Measurements from ENCODE around the gene CACNG8.

- TF ChIP-seq, protein P1, sequence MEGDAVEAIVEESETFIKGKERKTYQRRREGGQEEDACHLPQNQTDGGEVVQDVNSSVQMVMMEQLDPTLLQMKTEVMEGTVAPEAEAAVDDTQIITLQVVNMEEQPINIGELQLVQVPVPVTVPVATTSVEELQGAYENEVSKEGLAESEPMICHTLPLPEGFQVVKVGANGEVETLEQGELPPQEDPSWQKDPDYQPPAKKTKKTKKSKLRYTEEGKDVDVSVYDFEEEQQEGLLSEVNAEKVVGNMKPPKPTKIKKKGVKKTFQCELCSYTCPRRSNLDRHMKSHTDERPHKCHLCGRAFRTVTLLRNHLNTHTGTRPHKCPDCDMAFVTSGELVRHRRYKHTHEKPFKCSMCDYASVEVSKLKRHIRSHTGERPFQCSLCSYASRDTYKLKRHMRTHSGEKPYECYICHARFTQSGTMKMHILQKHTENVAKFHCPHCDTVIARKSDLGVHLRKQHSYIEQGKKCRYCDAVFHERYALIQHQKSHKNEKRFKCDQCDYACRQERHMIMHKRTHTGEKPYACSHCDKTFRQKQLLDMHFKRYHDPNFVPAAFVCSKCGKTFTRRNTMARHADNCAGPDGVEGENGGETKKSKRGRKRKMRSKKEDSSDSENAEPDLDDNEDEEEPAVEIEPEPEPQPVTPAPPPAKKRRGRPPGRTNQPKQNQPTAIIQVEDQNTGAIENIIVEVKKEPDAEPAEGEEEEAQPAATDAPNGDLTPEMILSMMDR (IDR thresholded peaks at IDR 0.05) = no peak
- TF ChIP-seq POLR2A (IDR thresholded peaks at IDR 0.05) = no peak
These were observed 997 bp upstream of the CACNG8 start for GRCh38 chr19:53961523-53962356.

Data from adrenal gland (tissue), 5 donors.